Activated naive CD4-positive, alpha-beta T cell treated with anti-CD3 and anti-CD28 coated beads for 36 hours (primary cell): Measurements from ENCODE around the gene SEMA3F. TPM values are rescaled to one million over a fixed set of nuclear protein-coding genes. Genes with fewer than 3 reads are reported as not detected.

ENCODE experiments used
- CTCF ChIA-PET: fragments of 350-600 bp; sonication (Branson Sonifier 250); formaldehyde crosslinking; loops from one replicate; lab custom pipeline; 2021; ENCODE audit warnings: antibody characterized with exemption; lab: Charles Lee
- DNase-seq: peaks from one replicate; pipeline ENCODE4 v3.0.0-alpha.2; 2020
- H3K27ac Mint-ChIP-seq: one replicate; pipeline ENCODE4 v1.8.0; 2021; ENCODE audit warnings: mild to moderate bottlenecking, mixed read lengths
- H3K27me3 Mint-ChIP-seq: one replicate; pipeline ENCODE4 v1.8.0; 2021; ENCODE audit warnings: low read depth, mixed read lengths
- H3K36me3 Mint-ChIP-seq: one replicate; pipeline ENCODE4 v1.8.0; 2021; ENCODE audit warnings: low read depth, mixed read lengths
- H3K4me1 Mint-ChIP-seq: one replicate; pipeline ENCODE4 v1.8.0; 2021; ENCODE audit warnings: low read depth, mixed read lengths
- H3K4me3 Mint-ChIP-seq: one replicate; pipeline ENCODE4 v1.8.0; 2021; ENCODE audit warnings: mild to moderate bottlenecking, moderate library complexity, mixed read lengths
- H3K9me3 Mint-ChIP-seq: one replicate; pipeline ENCODE4 v1.8.0; 2021; ENCODE audit warnings: mixed read lengths
- intact Hi-C: fragments of 100-400 bp; cut with micrococcal nuclease; formaldehyde crosslinking; loops from one replicate; pipeline ENCODE4 v1.15.1; 2023
- total RNA-seq, 2 experiments: library from RNA; stranded (reverse); gene quantifications; one replicate each; pipeline ENCODE4 v1.2.3, GENCODE V29; 2021

The SEMA3F gene
- total RNA-seq, 2 experiments from 2014 or later = not detected

GRCh38 chr3:50193286-50193685, 38.2 kb downstream of the SEMA3F start:
- peaks cover 15% of the 10 kb centered on the region for H3K4me1 Mint-ChIP-seq
- CTCF ChIA-PET = interaction anchor here (1.1 to 8.1 kb wide), 10 partner anchors 11 to 88 kb away, joined by 3 to 151 read pairs (median 10); no protein-coding TSS in a partner anchor
- intact Hi-C loops = loop anchor here (2.0 to 5.0 kb wide), 2 partner anchors 38 to 129 kb away; partner anchors contain the start of genes HYAL2 and SEMA3F
- H3K27me3 Mint-ChIP-seq = peaks cover 8% of the 10 kb centered on the region
- no peak overlapping the region for H3K27ac Mint-ChIP-seq
- DNase-seq = no peak
- H3K9me3 Mint-ChIP-seq = no peaks in the 10 kb centered on the region
- H3K36me3 Mint-ChIP-seq = no peaks in the 10 kb centered on the region
- no peak overlapping the region for H3K4me3 Mint-ChIP-seq

- no peaks in the 10 kb centered on the region for H3K36me3 Mint-ChIP-seq
- CTCF ChIA-PET = interaction anchor here (0.6 to 8.1 kb wide), 16 partner anchors 10 to 88 kb away, joined by 3 to 151 read pairs (median 7); partner anchors contain the start of gene SEMA3B
- intact Hi-C loops = loop anchor here (1.0 to 5.0 kb wide), 3 partner anchors 39 to 129 kb away; partner anchors contain the start of genes HYAL2 and SEMA3F
- no peak overlapping the region for H3K4me3 Mint-ChIP-seq
- H3K9me3 Mint-ChIP-seq = no peaks in the 10 kb centered on the region
- H3K27me3 Mint-ChIP-seq = peaks cover 8% of the 10 kb centered on the region
- H3K27ac Mint-ChIP-seq = no peak overlapping the region
- DNase-seq = no peak
- peaks cover 15% of the 10 kb centered on the region for H3K4me1 Mint-ChIP-seq
Measured at GRCh38 chr3:50193746-50194127, 38.6 kb downstream of the SEMA3F start.

DNA sequence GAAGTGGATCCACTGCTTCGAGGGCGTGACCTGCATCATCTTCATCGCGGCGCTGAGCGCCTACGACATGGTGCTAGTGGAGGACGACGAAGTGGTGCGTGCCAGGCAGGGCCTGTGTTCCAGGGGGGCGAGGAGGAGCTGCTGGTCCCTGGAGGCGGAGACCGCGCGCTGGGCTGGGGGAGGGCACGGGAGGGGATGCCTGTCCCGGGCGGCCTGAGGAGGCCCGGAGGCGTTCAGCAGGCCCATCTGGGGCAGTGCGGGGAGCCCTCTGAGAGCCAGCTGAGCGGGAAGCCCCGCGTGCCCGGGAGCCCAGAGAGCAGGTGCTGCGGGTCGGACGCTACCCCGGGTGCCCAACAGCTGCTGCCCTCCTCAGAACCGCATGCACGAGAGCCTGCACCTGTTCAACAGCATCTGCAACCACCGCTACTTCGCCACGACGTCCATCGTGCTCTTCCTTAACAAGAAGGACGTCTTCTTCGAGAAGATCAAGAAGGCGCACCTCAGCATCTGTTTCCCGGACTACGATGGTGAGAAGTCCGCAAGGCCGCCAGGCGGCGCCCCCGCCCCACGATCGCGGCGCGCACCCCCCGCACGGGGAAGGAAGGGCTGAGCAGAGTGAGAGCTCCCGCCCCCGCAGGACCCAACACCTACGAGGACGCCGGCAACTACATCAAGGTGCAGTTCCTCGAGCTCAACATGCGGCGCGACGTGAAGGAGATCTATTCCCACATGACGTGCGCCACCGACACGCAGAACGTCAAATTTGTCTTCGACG, 39.2 kb downstream of the SEMA3F start:
- intact Hi-C loops = loop anchor here (1.0 to 5.0 kb wide), 2 partner anchors 52 to 128 kb away; partner anchors contain the start of gene HYAL2
- Mint-ChIP-seq H3K27ac (no peak overlapping the region), H3K36me3 (no peaks in the 10 kb centered on the region), H3K9me3 (no peaks in the 10 kb centered on the region), H3K4me1 (peaks cover 15% of the 10 kb centered on the region), H3K27me3 (peaks cover 8% of the 10 kb centered on the region), H3K4me3 (no peak overlapping the region)
- DNase-seq = peak; percentile 78
- CTCF ChIA-PET = interaction anchor here (0.6 to 8.1 kb wide), 29 partner anchors 9 to 891 kb away, joined by 3 to 151 read pairs (median 4); partner anchors contain the start of gene SEMA3B

DNA sequence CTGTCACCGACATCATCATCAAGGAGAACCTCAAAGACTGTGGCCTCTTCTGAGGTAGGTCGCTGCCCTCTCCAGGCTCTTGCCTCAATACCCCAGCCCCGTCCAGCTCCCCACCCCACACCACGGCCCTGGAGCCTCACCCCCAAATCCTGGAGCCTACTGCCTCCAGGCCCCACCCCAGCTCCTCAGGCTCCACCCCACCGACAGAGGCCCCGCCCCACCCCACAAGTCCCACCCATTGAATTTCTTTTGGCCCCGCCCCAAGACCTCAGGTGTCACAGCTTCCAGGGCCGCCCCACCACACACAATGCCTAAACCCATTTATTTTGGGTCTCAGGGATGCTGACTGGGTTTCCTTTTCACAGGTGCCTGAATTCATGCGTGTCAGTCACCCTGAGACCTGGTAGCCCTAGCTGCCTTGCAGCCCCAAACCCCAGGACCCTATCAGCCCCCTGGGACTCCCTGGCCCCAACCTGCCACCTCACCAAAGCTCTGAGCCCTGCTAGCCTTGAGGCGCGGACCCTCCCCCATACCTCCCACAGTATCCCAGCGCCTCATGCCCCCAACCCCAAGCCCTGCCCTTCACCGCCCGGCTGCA, 39.9 kb downstream of the SEMA3F start:
- intact Hi-C loops = loop anchor here (1.0 to 5.0 kb wide), 2 partner anchors 51 to 127 kb away; partner anchors contain the start of gene HYAL2
- Mint-ChIP-seq H3K9me3 (no peaks in the 10 kb centered on the region), H3K4me3 (no peak overlapping the region), H3K36me3 (no peaks in the 10 kb centered on the region), H3K4me1 (peaks cover 15% of the 10 kb centered on the region), H3K27me3 (peaks cover 8% of the 10 kb centered on the region), H3K27ac (no peak overlapping the region)
- DNase-seq = peak; percentile 47
- CTCF ChIA-PET = interaction anchor here (0.6 to 8.1 kb wide), 25 partner anchors 8 to 892 kb away, joined by 3 to 151 read pairs (median 4); partner anchors contain the start of gene SEMA3B

- Mint-ChIP-seq H3K27me3 (peaks cover 9% of the 10 kb centered on the region), H3K4me1 (peaks cover 15% of the 10 kb centered on the region), H3K9me3 (no peaks in the 10 kb centered on the region), H3K4me3 (no peak overlapping the region), H3K27ac (no peak overlapping the region), H3K36me3 (no peaks in the 10 kb centered on the region)
- CTCF ChIA-PET = interaction anchor here (0.5 to 8.1 kb wide), 19 partner anchors 8 to 129 kb away, joined by 3 to 151 read pairs (median 6); partner anchors contain the start of gene SEMA3B
- intact Hi-C loops = no loop called here
- DNase-seq = no peak
Measured at GRCh38 chr3:50195501-50196252, 40.6 kb downstream of the SEMA3F start.

GRCh38 chr3:50196253-50196801, 41.2 kb downstream of the SEMA3F start:
- Mint-ChIP-seq H3K27ac (no peak overlapping the region), H3K4me3 (no peak overlapping the region), H3K4me1 (peaks cover 15% of the 10 kb centered on the region), H3K27me3 (peaks cover 15% of the 10 kb centered on the region), H3K36me3 (no peaks in the 10 kb centered on the region), H3K9me3 (no peaks in the 10 kb centered on the region)
- CTCF ChIA-PET = interaction anchor here (0.6 to 8.1 kb wide), 9 partner anchors 7 to 125 kb away, joined by 3 to 151 read pairs (median 16); no protein-coding TSS in a partner anchor
- intact Hi-C loops = no loop called here
- no peak for DNase-seq

GRCh38 chr3:50201573-50202315, 46.6 kb downstream of the SEMA3F start:
- peaks cover 29% of the 10 kb centered on the region for H3K27me3 Mint-ChIP-seq
- H3K9me3 Mint-ChIP-seq = no peaks in the 10 kb centered on the region
- no peak for DNase-seq
- no peak overlapping the region for H3K27ac Mint-ChIP-seq
- H3K4me1 Mint-ChIP-seq = no peaks in the 10 kb centered on the region
- H3K36me3 Mint-ChIP-seq = no peaks in the 10 kb centered on the region
- intact Hi-C loops = no loop called here
- no peak overlapping the region for H3K4me3 Mint-ChIP-seq
- CTCF ChIA-PET = interaction anchor here (0.6 to 1.2 kb wide), 2 partner anchors 45 to 72 kb away, joined by 4 read pairs; no protein-coding TSS in a partner anchor

GRCh38 chr3:50202353-50203112, 47.4 kb downstream of the SEMA3F start:
- no peaks in the 10 kb centered on the region for H3K4me1 Mint-ChIP-seq
- intact Hi-C loops = no loop called here
- H3K27ac Mint-ChIP-seq = no peak overlapping the region
- H3K9me3 Mint-ChIP-seq = no peaks in the 10 kb centered on the region
- no peak overlapping the region for H3K4me3 Mint-ChIP-seq
- DNase-seq = no peak
- CTCF ChIA-PET = interaction anchor here (0.6 to 1.9 kb wide), 4 partner anchors 8 to 72 kb away, joined by 3 to 13 read pairs (median 4); no protein-coding TSS in a partner anchor
- no peaks in the 10 kb centered on the region for H3K36me3 Mint-ChIP-seq
- peaks cover 32% of the 10 kb centered on the region for H3K27me3 Mint-ChIP-seq

DNA sequence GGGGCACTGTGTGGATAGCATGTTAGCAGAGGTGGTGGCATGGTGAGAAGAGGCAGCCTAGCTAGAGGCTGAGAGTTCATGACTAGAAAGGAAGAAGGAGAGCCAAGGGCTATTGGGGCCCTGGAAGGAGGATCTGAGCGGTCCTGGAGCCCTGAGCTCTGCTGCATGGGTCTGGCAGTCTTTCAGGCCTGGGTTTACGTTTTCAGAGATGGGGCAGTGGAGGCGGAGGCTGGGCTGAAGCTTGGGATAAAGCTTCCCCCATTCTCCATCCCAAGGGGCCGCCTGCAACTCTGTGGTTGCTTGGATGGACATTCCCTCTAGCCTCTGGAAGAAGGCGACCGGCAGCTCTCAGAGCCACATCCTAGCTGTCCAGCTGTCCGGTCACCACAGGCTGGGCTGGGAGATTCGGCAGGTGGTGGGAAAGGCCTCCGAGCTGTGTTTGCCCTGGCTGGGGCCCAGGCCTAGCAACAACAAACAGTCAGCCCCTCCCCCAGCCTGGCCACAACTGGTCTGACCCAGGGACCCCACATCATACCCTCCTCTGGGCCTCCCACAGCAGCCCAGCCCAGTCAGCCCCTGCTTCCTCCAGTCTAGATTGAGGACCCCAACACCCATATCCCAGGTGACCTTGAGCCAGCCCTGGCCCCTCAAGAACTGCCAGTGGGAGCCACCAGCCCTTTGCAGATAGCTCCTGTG, 48.1 kb downstream of the SEMA3F start:
- Mint-ChIP-seq H3K9me3 (no peaks in the 10 kb centered on the region), H3K4me1 (no peaks in the 10 kb centered on the region), H3K4me3 (no peak overlapping the region), H3K27me3 (peaks cover 32% of the 10 kb centered on the region), H3K27ac (no peak overlapping the region), H3K36me3 (no peaks in the 10 kb centered on the region)
- DNase-seq = no peak
- intact Hi-C loops = no loop called here
- CTCF ChIA-PET = interaction anchor here (0.6 to 1.9 kb wide), 3 partner anchors 8 to 245 kb away, joined by 3 to 13 read pairs (median 3); no protein-coding TSS in a partner anchor
